ENCODE results near the gene SLX9. TPM values are rescaled to one million over a fixed set of nuclear protein-coding genes. Genes with fewer than 3 reads are reported as not detected.

SLX9 gene
- total RNA-seq (10 to 100 TPM in 3 of 5 donors, 1 to 10 TPM in 2; 5.4 to 83.4 (median 13.4) TPM), polyA plus RNA-seq (10 to 100 TPM; 19.9 to 37.0 (median 24.4) TPM)
- long read RNA-seq, donor 1, partial matches to known transcripts: 0 of 2 reads
- long read RNA-seq, donor 1, other reads (novel, unspliced or antisense): 0 of 2 reads
- long read RNA-seq, donor 2, transcript FAM207A-202 (6 exons, 880 nt): major isoform, 5 of 7 reads
- long read RNA-seq, donor 2, partial matches to known transcripts: 0 of 7 reads
- long read RNA-seq, donor 2, other reads (novel, unspliced or antisense): 0 of 7 reads
- long read RNA-seq, donor 3, partial matches to known transcripts: 0 of 6 reads
- long read RNA-seq, donor 3, other reads (novel, unspliced or antisense): 0 of 6 reads
- long read RNA-seq, donor 4: 0 reads
- long read RNA-seq, donor 5, transcript FAM207A-202 (6 exons, 880 nt): minor isoform, 6 of 17 reads
- long read RNA-seq, donor 5, transcript FAM207A-201 (6 exons, 927 nt): major isoform, 11 of 17 reads
- long read RNA-seq, donor 5, partial matches to known transcripts: 0 of 17 reads
- long read RNA-seq, donor 5, other reads (novel, unspliced or antisense): 0 of 17 reads
- long read RNA-seq, donor 6, transcript FAM207A-202 (6 exons, 880 nt): major isoform, 13 of 20 reads
- long read RNA-seq, donor 6, transcript FAM207A-201 (6 exons, 927 nt): minor isoform, 6 of 20 reads
- long read RNA-seq, donor 6, partial matches to known transcripts: 0 of 20 reads
- long read RNA-seq, donor 6, other reads (novel, unspliced or antisense): 0 of 20 reads
- long read RNA-seq, donor 7, transcript FAM207A-202 (6 exons, 880 nt): major isoform, 5 of 8 reads
- long read RNA-seq, donor 7, partial matches to known transcripts: 0 of 8 reads
- long read RNA-seq, donor 7, other reads (novel, unspliced or antisense): 0 of 8 reads
- long read RNA-seq, donor 8, partial matches to known transcripts: 0 of 8 reads
- long read RNA-seq, donor 8, other reads (novel, unspliced or antisense): 0 of 8 reads
- long read RNA-seq, donor 9, partial matches to known transcripts: 0 of 6 reads
- long read RNA-seq, donor 9, other reads (novel, unspliced or antisense): 0 of 6 reads
- long read RNA-seq, donor 10, partial matches to known transcripts: 0 of 2 reads
- long read RNA-seq, donor 10, other reads (novel, unspliced or antisense): 0 of 2 reads

GRCh38 chr21:44939532-44940115 is at the start of gene SLX9:
Gene SLX9, plus strand, starts transcription at chr21:44940029. Its CDS starts 29 bp downstream, at chr21:44940058.
- peaks cover 0 to 15% (median 12%) of the 10 kb centered on the region in 4 donors for H3K36me3 ChIP-seq
- peaks cover 0 to 11% (median 0%) of the 10 kb centered on the region in 3 donors for H3K27me3 ChIP-seq
- peak; percentile 83 to 94 for DNase-seq
- H3K9me3 ChIP-seq: no peaks in the 10 kb centered on the region
- peaks cover 26 to 38% (median 33%) of the 10 kb centered on the region in 4 donors for H3K4me1 ChIP-seq
- H3K4me3 ChIP-seq: peak within 1 kb of the TSS; percentile 95 to 100 (median 98)
- intact Hi-C loops (cut with DNase I; ENCODE audit: low total_unique reads): no loop called here
- peak within 1 kb of the TSS; percentile 48 to 87 (median 70) for H3K27ac ChIP-seq
- TF ChIP-seq CTCF (IDR thresholded peaks at IDR 0.05): peak in 1 of 7 experiments; percentile 14
- TF ChIP-seq POLR2A (IDR thresholded peaks at IDR 0.05): peak in 1 of 4 donors; percentile 39
- peak; percentile 40 to 85 (median 76) for TF ChIP-seq POLR2AphosphoS5 (IDR thresholded peaks at IDR 0.05)
- TF ChIP-seq EP300 (IDR thresholded peaks at IDR 0.05): no peak
- WGBS, 5 donors: 1 to 4% (median 2%) methylated on average over 50 to 69 of the region's 69 CpGs

GRCh38 chr21:44890338-44890931 is 49.4 kb upstream of the SLX9 start:
- peaks cover 0 to 54% (median 0%) of the 10 kb centered on the region in 3 donors for H3K27me3 ChIP-seq
- H3K4me1 ChIP-seq: no peaks in the 10 kb centered on the region
- no peak overlapping the region for H3K27ac ChIP-seq
- H3K4me3 ChIP-seq: no peak overlapping the region
- H3K9me3 ChIP-seq: no peaks in the 10 kb centered on the region
- H3K36me3 ChIP-seq: peaks cover 0 to 55% (median 10%) of the 10 kb centered on the region in 4 donors
- intact Hi-C loops (cut with DNase I; ENCODE audit: low total_unique reads): loop anchor here (5.0 kb wide), 1 partner anchor 42 kb away; no protein-coding TSS in a partner anchor
- no peak for DNase-seq
- no peak for TF ChIP-seq POLR2A (IDR thresholded peaks at IDR 0.05)
- TF ChIP-seq EP300 (IDR thresholded peaks at IDR 0.05): no peak
- no peak for TF ChIP-seq CTCF (IDR thresholded peaks at IDR 0.05)
- no peak for TF ChIP-seq POLR2AphosphoS5 (IDR thresholded peaks at IDR 0.05)
- WGBS, 5 donors: 70 to 87% (median 74%) methylated on average over 8 to 24 of the region's 24 CpGs

- no peak overlapping the region for H3K4me3 ChIP-seq
- intact Hi-C loops (cut with DNase I; ENCODE audit: low total_unique reads): loop anchor here (5.0 kb wide), 1 partner anchor 41 kb away; no protein-coding TSS in a partner anchor
- no peaks in the 10 kb centered on the region for H3K9me3 ChIP-seq
- H3K36me3 ChIP-seq: peaks cover 0 to 55% (median 10%) of the 10 kb centered on the region in 4 donors
- H3K27ac ChIP-seq: no peak overlapping the region
- H3K4me1 ChIP-seq: no peaks in the 10 kb centered on the region
- whole genome bisulfite sequencing, 5 donors: 75 to 81% (median 78%) methylated on average over 5 to 9 of the region's 9 CpGs
- TF ChIP-seq POLR2AphosphoS5 (IDR thresholded peaks at IDR 0.05) (no peak), POLR2A (IDR thresholded peaks at IDR 0.05) (no peak), EP300 (IDR thresholded peaks at IDR 0.05) (no peak), CTCF (IDR thresholded peaks at IDR 0.05) (no peak)
- no peak for DNase-seq
- peaks cover 0 to 54% (median 0%) of the 10 kb centered on the region in 3 donors for H3K27me3 ChIP-seq
Observed at GRCh38 chr21:44890961-44891541, 48.8 kb upstream of the SLX9 start.

All from stomach (tissue), 19 donors.